GM21381 (cell line): Measurements from ENCODE around the gene MPP7.

Experiments used
- ATAC-seq: cut with Tn5 transposase; IDR thresholded peaks from one replicate; pipeline ENCODE4 v1.9.1; 2021; ENCODE audit warnings: mild to moderate bottlenecking, moderate library complexity; ENCODE audit not compliant: unreplicated experiment

Gene MPP7

DNA sequence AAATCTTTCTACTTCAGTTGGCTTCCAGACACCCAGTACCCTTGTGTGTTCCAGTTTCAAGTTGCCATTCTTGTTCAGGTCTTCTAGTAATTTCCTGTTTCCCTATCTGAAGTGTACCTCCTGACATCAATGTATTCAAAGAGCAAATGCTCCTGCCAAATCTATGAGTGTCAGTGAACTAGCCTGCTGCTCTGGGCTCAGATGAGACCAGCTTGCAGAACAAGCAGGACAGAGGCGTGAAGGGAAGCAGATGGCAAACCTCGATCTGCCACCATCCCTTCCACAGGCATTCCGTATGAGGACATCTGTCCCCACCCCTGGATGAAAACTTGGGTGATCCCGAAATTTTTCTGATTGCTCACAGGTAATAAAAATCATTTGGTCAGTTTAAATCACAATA is 4.4 kb upstream of the MPP7 start:
- ATAC-seq = no peak

DNA sequence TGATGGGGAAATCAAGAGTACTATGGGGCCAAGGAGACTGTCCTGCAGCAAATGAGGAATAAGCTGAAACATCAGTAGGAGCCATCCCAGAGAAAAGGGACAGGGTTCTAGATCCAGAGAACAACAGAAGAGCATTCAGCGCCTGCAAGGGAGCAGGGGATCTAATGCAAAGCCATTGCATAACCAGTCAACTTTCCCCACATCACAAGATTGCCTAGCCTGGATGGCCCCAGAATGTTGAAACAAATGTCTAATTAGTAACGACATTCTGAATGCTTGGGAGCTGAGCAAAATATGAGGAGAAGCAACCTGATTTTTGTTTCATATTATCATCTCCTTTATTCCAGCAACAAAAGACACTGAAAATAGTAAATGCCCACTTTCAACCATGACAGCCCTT is 2.7 kb upstream of the MPP7 start:
- no peak for ATAC-seq

DNA sequence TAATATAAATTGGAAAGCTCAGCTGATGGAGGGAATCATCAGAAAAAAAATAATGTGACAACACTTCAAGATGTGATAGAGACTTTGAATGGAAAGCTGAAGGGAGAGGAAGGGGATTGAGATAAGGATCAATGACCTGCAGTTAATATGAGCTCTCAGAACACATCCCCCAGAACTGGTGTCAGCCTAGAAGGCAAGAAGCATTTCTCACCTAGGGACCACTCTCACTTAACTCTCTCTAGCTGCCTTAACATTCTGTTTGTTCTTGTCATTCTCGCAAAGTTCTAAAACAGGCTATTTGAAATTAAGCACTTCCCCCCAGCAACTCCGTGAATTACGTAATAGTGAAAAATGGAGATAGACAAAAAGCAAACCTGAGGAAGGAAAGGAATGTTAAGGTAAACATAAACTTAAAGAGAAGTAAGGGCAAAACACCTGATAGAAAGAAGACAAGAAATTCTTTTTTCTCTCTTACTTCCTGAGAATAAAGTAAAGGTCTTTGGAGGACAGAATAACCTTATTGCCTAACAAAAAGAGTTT is 1.2 kb upstream of the MPP7 start:
- no peak for ATAC-seq

DNA sequence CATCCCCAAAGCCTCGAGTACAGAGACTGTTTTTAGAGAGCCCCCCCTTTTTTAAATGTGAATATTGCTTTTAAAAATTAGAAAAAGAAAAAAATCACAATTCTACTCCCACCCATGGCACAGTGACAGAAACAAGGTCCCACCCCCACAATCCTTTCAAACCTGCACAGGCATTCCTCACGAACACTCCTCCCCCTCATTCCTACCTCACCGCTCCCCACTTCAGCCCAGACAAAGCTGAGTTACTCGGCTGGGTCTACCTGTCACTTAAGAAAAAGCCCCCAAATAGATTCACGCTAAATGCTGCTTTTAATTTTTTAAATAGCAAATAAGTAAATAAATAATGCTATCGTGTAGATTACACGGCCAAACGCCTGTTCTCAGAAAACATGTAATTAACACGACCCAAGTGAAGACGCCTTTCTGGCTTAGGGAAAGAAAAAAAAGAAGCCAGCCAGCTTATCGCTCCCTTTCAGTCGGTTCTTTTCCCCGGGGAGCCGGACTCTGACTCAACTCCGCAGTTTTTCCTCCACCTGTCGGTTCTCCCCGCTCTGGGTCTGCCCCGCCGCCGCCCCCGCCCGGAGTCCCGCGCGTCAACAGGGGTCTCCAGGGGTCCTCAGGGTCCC is 739 bp downstream of the MPP7 start:
- no peak for ATAC-seq

DNA sequence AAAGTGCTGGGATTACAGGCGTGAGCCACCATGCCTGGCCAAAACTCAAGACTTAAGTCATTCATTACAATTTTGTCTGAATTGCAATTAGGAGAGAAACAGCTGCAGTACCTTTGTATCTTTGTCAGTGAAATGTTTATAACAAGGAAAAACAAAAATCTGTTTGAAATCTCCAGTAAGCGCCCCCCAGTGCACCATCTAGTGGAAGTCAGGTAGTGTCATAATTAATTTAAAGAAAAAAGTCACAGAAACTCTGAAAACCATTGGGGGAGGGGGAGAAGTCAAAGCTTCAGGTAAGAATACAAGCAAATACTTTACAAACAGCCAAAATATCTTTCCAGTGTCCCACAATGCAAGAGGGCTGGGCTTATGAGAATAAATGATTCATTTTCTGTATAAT is 2.8 kb downstream of the MPP7 start:
- no peak for ATAC-seq

DNA sequence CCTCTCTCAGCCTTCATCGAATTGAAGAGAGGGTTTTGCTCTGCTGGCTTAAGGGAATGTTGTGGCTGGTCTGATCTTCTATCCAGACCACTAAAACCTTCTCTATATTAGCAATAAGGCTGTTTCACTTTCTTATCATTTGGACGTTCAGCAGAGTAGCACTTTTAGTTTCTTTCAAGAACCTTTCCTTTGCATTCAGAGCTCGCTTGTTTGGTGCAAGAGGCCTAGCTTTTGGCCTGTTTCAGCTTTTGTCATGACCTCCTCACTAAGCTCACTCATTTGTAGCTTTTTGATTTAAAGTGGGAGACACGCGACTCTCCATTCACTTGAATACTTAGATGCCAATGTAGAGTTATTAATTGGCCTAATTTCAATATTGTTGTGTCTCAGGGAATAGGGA is 3.9 kb downstream of the MPP7 start:
- no peak for ATAC-seq

DNA sequence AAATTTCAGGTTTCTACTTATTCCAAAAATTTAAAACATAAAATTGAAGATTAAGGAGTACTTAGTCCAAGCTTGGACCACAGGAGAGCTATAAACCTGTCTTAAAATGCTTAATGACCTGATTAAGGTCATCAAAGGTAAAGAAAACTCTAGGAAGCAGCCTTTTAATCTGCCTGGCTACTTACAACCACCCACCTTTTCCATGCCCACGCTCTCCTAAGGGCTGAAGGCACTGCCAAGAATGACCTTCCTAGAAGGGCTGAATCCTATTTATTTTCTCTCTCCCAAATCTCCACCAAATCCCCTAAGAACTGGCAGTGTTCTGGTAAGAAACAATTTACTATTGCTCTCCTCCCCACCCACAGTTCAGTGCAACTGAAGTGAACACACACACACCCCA is 6.8 kb downstream of the MPP7 start:
- ATAC-seq = no peak

DNA sequence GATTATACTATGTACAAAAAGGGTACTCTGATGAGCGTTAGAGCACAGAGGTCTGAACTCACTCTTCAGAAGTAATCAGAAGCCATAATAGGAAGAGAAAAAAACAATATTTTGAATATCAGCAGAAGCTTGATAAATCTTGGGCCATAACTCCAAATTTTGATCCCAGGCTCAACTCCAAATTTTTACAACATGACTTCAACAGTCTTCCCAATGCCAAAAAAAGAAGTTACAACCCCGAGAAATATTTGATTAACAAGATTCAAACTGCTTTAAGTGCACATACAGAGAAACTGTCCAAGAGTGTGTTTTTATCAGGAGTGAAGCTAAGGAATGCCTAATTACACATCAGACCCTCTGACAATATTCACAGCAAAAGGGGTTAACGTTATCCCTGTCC is 7.5 kb downstream of the MPP7 start:
- no peak for ATAC-seq

DNA sequence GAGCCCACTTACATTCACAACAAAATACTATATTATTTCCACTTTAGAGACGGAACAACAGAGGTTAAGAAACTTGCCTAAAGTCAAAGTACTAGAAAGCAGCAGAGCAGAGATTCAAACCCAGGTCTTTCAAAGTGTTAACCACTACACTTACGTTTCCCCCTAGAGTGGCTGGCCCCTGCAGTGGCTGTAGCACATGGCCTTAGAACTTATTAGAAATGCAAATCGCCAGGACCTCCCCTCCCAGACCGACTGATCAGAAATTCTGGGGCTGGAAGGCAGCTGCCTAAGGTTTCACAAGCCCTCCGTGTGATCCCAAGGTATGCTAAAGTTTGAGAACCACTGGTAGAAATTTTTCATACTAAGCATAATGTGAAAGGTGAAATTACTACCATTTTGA is 8.1 kb downstream of the MPP7 start:
- ATAC-seq = no peak

DNA sequence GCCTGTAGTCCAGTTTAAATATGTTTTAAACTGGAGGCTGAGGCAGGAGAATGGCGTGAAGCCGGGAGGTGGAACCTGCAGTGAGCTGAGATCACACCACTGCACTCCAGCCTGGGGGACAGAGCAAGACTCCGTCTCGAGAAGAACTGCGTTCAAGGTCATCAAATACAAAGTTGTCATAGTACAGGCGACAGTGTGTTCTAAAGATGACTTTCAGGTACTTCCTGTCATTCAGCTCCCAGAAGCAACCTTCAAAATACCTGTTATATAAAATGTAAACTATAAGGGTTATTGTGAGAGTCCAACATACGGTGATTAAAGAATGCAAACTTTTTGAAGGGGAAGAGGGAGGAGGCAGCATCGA is 8.7 kb downstream of the MPP7 start:
- no peak for ATAC-seq

DNA sequence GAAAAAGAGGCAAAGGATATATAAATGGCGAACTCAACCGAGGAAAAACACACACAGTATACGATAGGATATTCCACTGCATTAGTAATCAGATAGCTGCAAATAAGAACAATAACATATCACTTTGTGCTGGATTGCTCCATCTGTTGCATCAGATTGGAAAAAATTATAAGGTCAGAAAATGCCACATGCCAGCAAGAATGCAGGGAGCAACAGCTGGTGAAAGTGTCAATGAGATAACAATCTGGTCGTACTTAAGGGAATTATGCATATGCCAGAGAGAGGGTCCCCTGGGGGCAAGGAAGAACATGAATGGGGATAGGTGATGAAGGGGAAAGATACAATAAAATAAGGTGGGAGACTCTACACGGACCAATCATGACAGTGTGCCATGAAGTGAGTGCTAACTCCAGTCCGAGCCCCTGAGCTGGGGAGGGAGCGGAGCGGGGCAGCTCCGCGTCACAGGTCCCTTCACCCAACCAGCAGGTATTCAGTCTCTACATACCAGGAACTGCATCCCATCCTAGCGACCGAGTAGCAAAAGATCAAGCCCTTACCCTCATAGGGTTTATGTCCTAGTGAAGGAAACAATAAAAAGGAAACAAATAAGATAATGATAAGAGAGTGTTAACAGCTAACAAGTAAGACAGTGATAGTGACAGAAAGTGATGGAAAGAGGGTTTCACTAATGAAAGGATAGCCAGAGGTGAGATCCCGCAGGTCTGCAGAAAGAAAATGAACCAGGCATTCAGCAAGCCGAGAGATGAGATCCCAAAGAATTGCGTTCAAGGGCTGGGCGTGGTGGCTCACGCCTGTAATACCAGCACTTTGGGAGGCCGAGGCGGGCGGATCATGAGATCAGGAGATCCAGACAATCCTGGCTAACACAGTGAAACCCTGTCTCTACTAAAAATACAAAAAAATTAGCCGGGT is 9.4 kb downstream of the MPP7 start:
- ATAC-seq = no peak

DNA sequence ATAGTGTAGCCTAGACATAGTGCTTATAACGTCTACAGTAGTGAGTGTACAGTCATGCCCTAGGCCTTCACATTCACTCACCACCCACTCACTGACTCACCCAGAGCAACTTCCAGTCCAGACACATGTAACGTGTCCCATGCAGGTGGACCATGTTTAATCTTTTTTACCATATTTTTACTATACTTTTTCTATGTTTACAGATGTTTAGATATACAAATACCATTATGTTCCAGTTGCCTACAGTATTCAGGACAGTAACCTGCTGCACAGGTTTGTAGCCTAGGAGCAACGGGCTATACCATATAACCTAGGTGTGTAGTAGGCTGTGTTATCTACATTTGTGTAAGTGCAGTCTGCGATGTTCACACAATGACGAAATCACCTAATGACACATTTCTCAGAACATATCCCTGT is 11.0 kb downstream of the MPP7 start:
- ATAC-seq = no peak

DNA sequence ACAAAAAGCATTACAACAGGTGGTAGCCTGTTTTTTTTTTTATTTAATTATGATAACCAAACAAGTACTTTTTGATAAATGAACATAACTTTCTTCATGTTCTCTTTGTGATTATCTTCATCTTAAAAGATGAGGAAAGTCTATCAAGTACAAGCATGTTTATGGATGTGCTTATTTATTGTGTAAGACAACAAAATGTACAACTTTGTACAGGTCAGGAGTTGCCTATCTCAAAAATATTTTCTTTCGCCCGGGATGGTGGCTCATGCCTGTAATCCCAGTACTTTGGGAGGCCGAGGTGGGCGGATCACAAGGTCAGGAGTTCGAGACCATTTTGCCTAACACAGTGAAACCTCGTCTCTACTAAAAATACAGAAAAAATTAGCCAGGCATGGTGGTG is 17.0 kb downstream of the MPP7 start:
- ATAC-seq = no peak

DNA sequence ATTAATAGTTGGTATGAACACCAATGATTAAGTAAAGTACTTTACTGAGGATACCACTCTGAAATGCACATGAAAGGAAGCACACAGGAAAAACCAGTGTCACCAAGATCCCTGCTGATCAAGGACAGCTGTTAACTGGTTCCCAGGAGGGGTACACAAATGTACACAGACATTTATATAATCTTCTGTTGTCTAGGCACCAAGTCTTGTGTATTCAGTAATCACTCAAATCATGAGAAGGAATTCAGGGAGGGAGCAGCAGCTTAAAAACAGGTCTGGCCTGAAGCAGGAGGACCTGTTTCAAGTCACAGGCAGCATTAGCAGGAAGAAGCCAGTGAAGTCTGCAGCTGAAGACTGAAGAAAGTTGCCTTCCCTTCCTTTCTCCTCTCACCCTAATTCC is 18.7 kb downstream of the MPP7 start:
- ATAC-seq = no peak

DNA sequence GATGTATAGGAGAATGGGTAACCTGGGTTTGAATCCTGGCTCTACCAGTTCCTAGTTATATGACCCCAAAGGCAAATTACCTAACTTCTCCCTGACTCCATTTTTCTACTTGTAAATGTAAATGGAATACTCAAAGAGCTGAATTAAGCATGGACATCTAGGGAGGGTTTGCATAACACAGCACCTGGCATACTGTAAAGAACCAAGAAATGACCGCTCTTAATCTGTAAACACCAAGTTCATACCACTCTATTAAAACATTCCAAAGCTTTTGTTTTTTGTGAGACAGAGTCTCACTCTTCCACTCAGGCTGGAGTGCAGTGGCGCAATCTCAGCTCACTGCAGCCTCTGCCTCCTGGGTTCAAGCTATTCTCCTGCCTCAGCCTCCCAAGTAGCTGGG is 19.6 kb downstream of the MPP7 start:
- ATAC-seq = no peak

DNA sequence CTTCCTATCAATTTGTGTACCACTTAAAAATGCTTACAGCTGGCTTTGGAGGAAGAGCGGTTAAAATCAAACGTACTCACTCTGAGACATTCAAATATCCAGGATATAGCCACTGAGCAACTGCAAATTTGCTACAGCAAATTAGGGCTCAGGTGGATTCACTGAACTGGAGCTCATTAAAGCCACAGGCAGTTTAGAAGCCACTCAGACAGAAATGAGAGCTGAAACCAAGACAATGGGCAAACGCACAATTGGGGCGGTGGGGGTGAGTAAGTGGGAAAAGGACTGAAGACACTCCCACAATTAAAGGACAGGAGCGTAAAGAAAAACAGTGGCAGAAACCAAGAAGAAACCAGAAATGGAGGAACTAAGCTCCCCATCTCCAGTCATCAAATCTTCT is 20.5 kb downstream of the MPP7 start:
- no peak for ATAC-seq

DNA sequence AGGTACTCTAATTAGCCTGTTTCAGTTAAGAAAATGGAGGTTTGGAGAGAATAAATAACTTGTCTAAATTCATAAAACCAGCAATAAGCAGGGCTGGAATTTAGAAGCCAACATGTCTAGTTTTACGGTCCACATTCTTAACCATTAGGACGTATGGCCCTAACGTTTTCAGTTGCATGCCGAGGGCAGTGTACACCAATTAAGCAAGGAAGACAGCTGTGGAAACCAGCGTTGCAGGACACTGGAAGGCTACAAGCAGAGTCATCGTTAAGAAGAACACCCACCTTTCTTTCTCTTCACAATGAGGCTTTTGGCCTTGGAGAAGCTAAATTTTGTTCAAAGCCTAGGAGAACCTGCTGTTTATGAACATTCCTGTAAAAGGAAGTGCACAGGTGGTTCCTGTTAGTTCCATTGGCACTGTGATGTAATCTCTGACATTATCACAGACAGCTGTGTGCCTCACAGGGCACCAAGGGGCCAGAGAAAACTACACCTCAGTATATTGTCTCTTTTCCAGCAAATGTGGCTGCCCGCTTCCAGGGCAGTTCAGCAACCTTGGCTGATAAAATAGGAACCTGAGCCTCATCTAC is 21.0 kb downstream of the MPP7 start:
- ATAC-seq = no peak

DNA sequence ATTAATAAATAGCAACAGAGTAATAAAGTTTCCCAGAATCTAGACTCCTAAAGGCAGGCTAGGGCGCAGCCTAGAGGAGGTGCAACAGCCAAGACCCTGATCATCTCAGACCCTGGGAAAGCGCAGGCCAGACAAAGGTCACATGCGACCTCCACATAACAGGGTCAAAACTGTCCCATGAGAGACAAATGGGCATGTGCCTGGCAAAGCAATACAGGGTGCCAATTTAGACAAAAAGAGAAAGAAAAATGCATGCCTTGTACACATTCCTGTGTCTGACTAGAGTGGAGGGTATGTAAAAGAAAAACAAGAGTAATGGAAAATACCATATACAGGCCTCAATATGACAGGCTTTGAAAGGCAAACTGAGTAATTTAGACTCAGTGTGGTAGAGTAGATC is 22.2 kb downstream of the MPP7 start:
- no peak for ATAC-seq

DNA sequence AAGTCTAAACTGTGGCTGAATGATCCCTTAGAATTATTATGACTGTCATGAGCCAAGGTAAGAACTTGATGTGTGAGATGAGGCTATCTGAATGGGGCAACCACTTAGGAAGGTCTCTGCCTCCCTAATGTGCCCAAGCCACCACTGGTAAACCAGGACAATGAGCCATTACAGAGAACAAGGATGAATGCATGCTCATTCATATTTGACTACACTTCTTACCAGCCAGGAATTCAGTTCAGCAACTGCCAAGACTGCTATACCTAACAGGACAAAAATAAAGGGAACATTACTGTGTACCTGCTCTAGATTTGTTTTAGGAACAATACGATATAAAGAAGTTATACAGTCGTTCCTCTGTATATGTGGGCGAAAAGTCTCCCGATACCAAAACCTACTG is 23.0 kb downstream of the MPP7 start:
- no peak for ATAC-seq

DNA sequence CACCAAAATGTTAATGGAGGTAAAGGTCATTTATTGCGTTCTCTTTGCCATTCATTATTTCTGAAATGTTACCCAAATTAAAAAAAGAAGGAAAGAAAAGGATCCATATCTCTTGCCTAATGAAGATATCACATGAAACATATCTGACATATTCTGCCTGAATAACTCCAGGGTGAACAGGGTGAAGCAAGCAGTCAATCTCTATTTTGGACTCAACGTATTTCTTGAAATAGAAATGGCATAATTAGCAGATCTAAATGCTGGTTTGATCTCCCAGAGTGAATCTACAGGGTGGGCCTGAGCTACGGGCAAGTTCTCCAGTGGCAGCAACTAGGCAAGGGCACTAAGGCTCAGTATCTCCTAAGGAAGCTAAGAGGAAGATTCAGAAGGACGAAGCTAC is 24.0 kb downstream of the MPP7 start:
- ATAC-seq = no peak

DNA sequence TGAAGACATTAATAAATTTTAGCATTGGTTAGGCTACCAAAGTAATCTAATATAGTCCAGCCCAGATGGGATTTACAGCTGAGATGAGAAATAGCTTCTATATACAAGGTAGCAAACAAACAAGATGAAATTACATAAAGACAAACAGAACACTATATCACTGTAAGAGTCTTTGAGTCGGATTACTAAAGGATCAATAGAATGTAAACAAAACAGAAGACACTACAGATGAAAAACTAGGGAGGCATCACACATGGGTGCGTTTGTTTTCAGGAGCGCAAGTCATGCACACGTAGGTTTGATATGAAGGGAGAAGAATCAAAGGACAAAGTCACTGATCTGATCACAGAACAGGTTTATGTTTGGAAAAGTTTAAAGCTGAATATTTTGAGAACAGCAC is 26.5 kb downstream of the MPP7 start:
- no peak for ATAC-seq

DNA sequence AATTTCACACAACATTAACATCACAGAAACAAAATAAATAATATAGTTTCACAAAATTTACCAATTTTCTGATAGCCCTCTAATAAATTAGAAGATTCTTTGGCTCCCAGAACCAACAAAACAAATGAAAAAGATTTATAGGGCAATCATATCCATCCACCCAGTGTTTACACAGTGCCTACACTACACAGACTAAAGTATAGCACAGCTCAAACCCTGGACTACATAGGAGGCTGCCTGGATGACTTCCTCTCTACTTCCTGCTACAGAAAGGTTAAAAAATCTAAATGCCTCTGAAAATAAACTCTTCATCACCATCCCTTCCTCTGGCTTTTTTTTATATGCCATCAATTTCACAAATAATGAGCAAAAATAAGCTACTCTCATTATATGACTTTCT is 28.4 kb downstream of the MPP7 start:
- no peak for ATAC-seq
